ENCODE measurements around the gene IFT80. TPM values are rescaled to one million over a fixed set of nuclear protein-coding genes. Genes with fewer than 3 reads are reported as not detected.
A peak's percentile ranks its signal among the peaks of the same experiment; 100 is the strongest.

The IFT80 gene
- 10 to 100 TPM; 17.3 to 20.0 TPM for total RNA-seq

DNA sequence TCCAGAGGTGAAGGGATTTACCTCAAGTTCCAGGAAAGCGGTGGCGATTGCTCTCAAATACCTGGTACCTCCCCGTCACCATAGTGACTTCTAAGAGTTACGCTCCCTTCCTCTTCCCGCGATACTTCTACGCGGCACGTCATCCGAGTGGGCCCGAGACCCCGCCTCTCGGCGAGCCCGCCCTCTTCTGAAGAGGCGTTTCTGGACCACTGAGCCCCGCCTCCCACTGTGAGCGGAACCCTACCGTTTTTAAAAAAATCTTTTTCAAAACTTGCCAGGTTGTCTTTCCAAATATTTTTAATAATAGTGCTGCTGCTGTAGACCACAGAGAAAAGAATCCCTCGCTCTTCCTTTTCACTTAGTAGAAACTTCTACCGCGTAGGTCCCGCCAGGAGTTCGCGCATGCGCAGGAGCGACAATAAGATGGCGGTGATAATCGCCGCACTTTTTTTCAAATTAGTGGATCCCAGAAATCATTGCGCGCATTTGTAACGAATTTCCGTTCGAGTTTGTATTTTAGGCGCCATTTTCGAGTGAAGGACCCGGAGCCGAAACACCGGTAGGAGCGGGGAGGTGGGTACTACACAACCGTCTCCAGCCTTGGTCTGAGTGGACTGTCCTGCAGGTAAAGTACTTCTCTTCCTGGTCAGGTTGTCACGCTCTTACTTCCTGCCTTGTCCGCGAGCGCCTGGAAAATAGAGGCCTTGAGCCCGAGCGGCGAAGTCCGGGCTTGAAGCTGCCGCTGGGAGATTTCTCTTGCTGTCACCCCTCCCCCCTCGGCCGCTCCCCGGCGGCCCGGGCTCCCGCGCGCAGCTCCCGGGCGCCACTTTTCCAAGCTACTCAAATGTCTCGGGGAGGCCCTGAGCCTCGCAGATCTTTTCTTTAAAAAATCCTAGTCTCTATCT lies at the start of gene IFT80, which contains the start of gene SMC4:
IFT80 (minus strand) TSS at position 101 of the 905 bp plus-strand sequence. CDS start 14,625 bp downstream, outside the sequence.
SMC4 (plus strand) TSS at position 526 of the 905 bp plus-strand sequence. CDS start 1,177 bp downstream, outside the sequence.
- Mint-ChIP-seq H3K4me3 (peak within 1 kb of the TSS; percentile 95), H3K9me3 (no peaks in the 10 kb centered on the region), H3K27ac (peak within 1 kb of the TSS; percentile 100), H3K27me3 (no peaks in the 10 kb centered on the region), H3K4me1 (peaks cover 35% of the 10 kb centered on the region), H3K36me3 (ENCODE audit: low read depth) (peaks cover 57% of the 10 kb centered on the region)
- ATAC-seq (replicated peaks): peak; percentile 97

GRCh38 chr3:160447544-160447943 lies 48.5 kb upstream of the IFT80 start:
- peaks cover 64% of the 10 kb centered on the region for H3K36me3 Mint-ChIP-seq (ENCODE audit: low read depth)
- no peaks in the 10 kb centered on the region for H3K9me3 Mint-ChIP-seq
- H3K27ac Mint-ChIP-seq: no peak overlapping the region
- H3K4me3 Mint-ChIP-seq: peak overlapping the region; percentile 95
- no peaks in the 10 kb centered on the region for H3K27me3 Mint-ChIP-seq
- ATAC-seq (replicated peaks): no peak
- peaks cover 11% of the 10 kb centered on the region for H3K4me1 Mint-ChIP-seq

DNA sequence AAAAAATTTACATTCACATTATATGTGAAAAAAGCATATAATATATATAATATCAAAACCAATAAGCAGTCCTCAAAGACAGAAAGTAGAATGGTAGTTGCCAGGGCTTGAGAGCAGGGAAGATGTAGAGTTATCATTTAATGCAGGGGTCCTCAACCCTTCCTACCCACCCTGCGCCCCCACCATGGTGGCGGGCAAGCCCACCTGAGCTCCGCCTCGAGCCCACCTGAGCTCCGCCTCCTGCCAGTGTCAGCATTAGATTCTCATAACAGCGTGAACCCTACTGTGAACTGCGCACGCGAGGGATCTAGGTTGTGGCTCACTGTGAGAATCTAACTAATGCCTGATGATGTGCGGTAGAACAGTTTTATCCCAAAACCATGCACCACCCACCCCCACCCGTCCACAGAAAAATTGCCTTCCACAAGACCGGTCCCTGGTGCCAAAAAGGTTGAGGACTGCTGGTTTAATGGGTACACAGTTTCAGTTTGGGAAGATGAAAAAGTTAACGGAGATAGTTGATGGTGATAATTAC lies 47.6 kb upstream of the IFT80 start:
- no peak overlapping the region for H3K27ac Mint-ChIP-seq
- peaks cover 17% of the 10 kb centered on the region for H3K4me1 Mint-ChIP-seq
- H3K4me3 Mint-ChIP-seq: peak overlapping the region; percentile 95
- H3K9me3 Mint-ChIP-seq: no peaks in the 10 kb centered on the region
- ATAC-seq (replicated peaks): no peak
- H3K27me3 Mint-ChIP-seq: no peaks in the 10 kb centered on the region
- H3K36me3 Mint-ChIP-seq (ENCODE audit: low read depth): peaks cover 73% of the 10 kb centered on the region

DNA sequence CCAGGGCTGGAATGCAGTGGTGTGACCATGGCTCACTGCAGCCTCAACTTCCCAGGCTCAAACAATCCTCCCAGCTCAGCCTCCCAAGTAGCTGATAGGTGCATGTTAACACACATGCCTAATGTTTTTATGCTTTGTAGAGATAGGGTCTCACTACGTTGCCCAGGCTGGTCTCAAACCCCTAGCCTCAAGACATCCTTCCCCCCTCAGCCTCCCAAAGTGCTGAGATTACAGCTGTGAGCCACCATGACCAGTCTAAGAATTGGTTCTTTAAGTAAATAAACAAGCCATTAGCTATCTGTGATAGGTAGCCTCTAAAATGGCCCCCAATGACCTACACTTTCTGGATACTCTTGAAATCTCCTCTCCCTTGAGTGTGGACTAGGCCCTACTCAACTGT lies 46.8 kb upstream of the IFT80 start:
- no peak overlapping the region for H3K27ac Mint-ChIP-seq
- no peak for ATAC-seq (replicated peaks)
- no peaks in the 10 kb centered on the region for H3K27me3 Mint-ChIP-seq
- H3K4me3 Mint-ChIP-seq: peak overlapping the region; percentile 33
- H3K4me1 Mint-ChIP-seq: peaks cover 17% of the 10 kb centered on the region
- H3K36me3 Mint-ChIP-seq (ENCODE audit: low read depth): peaks cover 81% of the 10 kb centered on the region
- H3K9me3 Mint-ChIP-seq: no peaks in the 10 kb centered on the region

GRCh38 chr3:160444411-160444810 lies 45.4 kb upstream of the IFT80 start:
- H3K4me1 Mint-ChIP-seq: peaks cover 22% of the 10 kb centered on the region
- no peaks in the 10 kb centered on the region for H3K9me3 Mint-ChIP-seq
- peaks cover 91% of the 10 kb centered on the region for H3K36me3 Mint-ChIP-seq (ENCODE audit: low read depth)
- peak overlapping the region; percentile 15 for H3K4me3 Mint-ChIP-seq
- no peaks in the 10 kb centered on the region for H3K27me3 Mint-ChIP-seq
- no peak for ATAC-seq (replicated peaks)
- H3K27ac Mint-ChIP-seq: peak overlapping the region; percentile 49

DNA sequence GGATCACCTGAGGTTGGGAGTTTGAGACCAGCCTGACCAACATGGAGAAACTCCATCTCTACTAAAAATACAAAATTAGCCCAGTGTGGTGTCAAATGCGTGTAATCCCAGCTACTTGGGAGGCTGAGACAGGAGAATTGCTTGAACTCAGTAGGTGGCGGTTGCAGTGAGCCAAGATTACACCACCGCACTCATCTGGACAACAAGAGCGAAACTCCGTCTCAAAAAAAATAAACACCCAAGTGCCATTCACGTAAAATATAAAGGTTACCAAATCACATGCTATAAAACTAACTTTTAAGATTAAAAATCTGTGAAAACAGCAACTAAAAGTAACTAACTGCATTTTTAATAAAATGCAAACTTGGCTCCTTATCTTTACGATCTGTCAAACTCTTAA lies 41.7 kb upstream of the IFT80 start:
- Mint-ChIP-seq H3K27me3 (no peaks in the 10 kb centered on the region), H3K4me3 (no peak overlapping the region), H3K4me1 (peaks cover 36% of the 10 kb centered on the region), H3K27ac (no peak overlapping the region), H3K9me3 (no peaks in the 10 kb centered on the region), H3K36me3 (ENCODE audit: low read depth) (peaks cover 94% of the 10 kb centered on the region)
- no peak for ATAC-seq (replicated peaks)

DNA sequence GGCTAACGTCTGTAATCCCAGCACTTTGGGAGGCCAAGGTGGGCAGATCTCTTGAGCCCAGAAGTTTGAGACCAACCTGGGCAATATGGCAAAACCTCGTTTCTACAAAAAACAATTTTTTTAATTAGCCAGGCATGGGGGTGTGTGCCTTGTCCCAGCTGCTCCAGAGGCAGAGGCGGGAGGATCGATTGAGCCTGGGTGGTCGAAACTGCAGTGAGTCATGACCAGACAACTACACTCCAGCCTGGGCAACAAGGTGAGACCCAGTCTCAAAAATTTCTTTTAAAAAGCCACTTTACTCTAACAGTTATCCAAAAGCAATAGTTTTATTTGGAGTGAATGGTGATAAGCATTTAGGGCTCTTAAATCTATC lies 38.0 kb upstream of the IFT80 start:
- Mint-ChIP-seq H3K9me3 (no peaks in the 10 kb centered on the region), H3K4me3 (peak overlapping the region; percentile 13), H3K36me3 (ENCODE audit: low read depth) (peaks cover 100% of the 10 kb centered on the region), H3K27me3 (no peaks in the 10 kb centered on the region), H3K4me1 (peaks cover 28% of the 10 kb centered on the region), H3K27ac (no peak overlapping the region)
- peak; percentile 65 for ATAC-seq (replicated peaks)

DNA sequence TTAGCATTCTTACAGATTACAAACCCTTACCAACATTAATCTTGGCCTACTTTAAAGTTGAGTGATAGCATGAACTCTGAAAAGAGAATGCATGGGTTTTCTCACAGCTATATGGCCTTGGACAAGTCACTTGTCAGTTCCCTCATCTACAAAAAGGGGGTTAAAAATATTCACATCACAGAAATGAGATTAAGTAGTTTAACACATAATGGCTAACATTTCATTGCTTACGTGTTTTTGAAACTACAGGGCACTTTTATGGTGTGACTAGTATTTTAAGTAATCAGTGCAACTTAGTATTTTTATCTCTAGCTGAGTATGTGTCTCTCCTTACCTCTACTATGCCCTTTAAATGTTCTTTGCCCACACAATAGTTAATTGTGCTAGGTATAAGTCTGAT lies 36.7 kb upstream of the IFT80 start:
- no peak overlapping the region for H3K27ac Mint-ChIP-seq

GRCh38 chr3:160435095-160435494 lies 36.1 kb upstream of the IFT80 start:
- H3K4me3 Mint-ChIP-seq: no peak overlapping the region
- H3K27ac Mint-ChIP-seq: no peak overlapping the region
- peaks cover 100% of the 10 kb centered on the region for H3K36me3 Mint-ChIP-seq (ENCODE audit: low read depth)
- H3K27me3 Mint-ChIP-seq: no peaks in the 10 kb centered on the region
- no peak for ATAC-seq (replicated peaks)
- no peaks in the 10 kb centered on the region for H3K9me3 Mint-ChIP-seq
- peaks cover 18% of the 10 kb centered on the region for H3K4me1 Mint-ChIP-seq

More for the DNA sequence above, 36.7 kb upstream of the IFT80 start:
- Mint-ChIP-seq H3K4me3 (no peak overlapping the region), H3K27me3 (no peaks in the 10 kb centered on the region), H3K4me1 (peaks cover 24% of the 10 kb centered on the region), H3K36me3 (ENCODE audit: low read depth) (peaks cover 100% of the 10 kb centered on the region), H3K9me3 (no peaks in the 10 kb centered on the region)
- no peak for ATAC-seq (replicated peaks)

DNA sequence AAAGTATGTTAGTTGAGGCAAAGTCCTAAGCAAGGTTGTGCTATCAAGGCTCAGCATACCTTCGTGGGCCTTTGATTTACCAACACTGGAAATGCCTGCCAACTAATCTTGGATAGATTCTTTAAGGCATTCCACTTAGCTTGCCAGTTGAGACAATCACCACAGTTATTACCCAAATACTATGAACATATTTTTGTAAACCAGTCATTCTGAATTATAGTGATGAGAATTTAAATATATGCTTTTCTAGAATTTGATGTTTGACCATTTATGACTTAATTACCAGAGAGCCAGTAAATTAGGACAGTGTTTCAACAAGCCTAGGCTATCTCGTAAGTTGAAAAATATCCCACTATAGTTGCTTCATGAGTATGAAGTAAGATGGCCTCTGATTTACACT lies 35.0 kb upstream of the IFT80 start:
- Mint-ChIP-seq H3K27ac (no peak overlapping the region), H3K36me3 (ENCODE audit: low read depth) (peaks cover 100% of the 10 kb centered on the region), H3K9me3 (no peaks in the 10 kb centered on the region), H3K27me3 (no peaks in the 10 kb centered on the region), H3K4me1 (peaks cover 13% of the 10 kb centered on the region), H3K4me3 (no peak overlapping the region)
- no peak for ATAC-seq (replicated peaks)

DNA sequence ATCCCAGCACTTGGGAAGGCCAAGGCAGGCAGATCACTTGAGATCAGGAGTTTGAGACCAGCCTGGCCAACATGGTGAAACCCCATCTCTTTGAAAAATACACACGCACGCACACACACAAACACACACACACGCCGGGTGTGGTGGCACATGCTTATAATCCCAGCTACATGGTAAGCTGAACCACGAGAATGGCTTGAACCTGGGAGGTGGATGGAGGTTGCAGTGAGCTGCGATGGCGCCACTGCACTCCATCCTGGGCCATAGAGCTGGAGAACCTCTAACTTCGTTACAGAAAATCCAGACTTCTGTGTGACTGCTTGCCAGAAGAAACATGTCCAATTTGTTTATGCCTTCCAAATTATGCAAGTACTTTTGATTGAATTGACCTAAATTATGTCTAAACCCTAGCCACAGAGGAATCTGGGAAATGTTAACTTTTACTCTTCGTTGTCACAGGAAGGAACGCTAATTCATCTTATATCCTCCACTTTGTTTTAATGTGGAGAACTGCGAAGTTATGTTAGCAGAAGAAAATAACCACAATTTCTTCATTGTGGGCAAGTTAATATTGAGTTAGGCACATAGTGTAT lies 28.9 kb upstream of the IFT80 start:
- Mint-ChIP-seq H3K4me3 (no peak overlapping the region), H3K27me3 (no peaks in the 10 kb centered on the region), H3K36me3 (ENCODE audit: low read depth) (peaks cover 100% of the 10 kb centered on the region), H3K4me1 (no peaks in the 10 kb centered on the region), H3K27ac (no peak overlapping the region), H3K9me3 (no peaks in the 10 kb centered on the region)
- ATAC-seq (replicated peaks): no peak

- Mint-ChIP-seq H3K27me3 (no peaks in the 10 kb centered on the region), H3K4me3 (no peak overlapping the region), H3K36me3 (ENCODE audit: low read depth) (peaks cover 100% of the 10 kb centered on the region), H3K4me1 (peaks cover 10% of the 10 kb centered on the region), H3K9me3 (no peaks in the 10 kb centered on the region), H3K27ac (no peak overlapping the region)
- ATAC-seq (replicated peaks): no peak
These were observed 18.3 kb upstream of the IFT80 start for GRCh38 chr3:160417311-160417710.

DNA sequence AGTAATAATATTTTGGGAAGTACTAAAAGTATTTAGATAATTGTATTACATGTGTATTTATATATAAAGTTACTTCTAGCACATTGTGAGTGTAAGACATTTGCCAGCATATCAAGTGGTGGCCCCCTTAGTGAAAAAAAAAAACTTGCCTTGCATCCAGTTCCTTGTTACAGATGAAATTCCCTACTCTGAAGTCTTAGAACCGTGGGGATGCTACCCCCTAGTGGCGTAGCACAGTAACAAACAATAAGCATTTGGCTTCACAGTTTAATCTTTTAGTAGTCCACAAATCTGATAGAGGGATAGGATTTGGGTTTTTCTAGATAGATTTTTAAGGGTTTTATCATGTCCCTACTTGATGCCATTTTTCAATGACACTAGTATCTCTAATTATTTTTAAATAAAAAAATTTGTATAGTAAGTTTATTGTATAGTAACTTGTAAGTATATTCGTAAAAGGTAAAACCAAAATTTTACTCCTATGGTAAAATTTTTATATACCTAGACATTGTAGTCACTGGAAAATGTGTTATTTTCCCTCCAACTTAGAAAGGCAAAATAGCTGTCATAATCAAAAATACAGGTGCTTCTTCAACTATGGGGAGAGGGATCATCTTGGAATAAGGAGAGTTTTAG lies 14.7 kb upstream of the IFT80 start:
- no peaks in the 10 kb centered on the region for H3K27me3 Mint-ChIP-seq
- H3K36me3 Mint-ChIP-seq (ENCODE audit: low read depth): peaks cover 81% of the 10 kb centered on the region
- ATAC-seq (replicated peaks): peak; percentile 70
- peaks cover 10% of the 10 kb centered on the region for H3K4me1 Mint-ChIP-seq
- H3K9me3 Mint-ChIP-seq: no peaks in the 10 kb centered on the region
- no peak overlapping the region for H3K4me3 Mint-ChIP-seq
- no peak overlapping the region for H3K27ac Mint-ChIP-seq

- ATAC-seq (replicated peaks): no peak
- no peaks in the 10 kb centered on the region for H3K9me3 Mint-ChIP-seq
- no peaks in the 10 kb centered on the region for H3K27me3 Mint-ChIP-seq
- peaks cover 81% of the 10 kb centered on the region for H3K36me3 Mint-ChIP-seq (ENCODE audit: low read depth)
- H3K27ac Mint-ChIP-seq: no peak overlapping the region
- peaks cover 6% of the 10 kb centered on the region for H3K4me1 Mint-ChIP-seq
- H3K4me3 Mint-ChIP-seq: no peak overlapping the region
These were observed 13.5 kb upstream of the IFT80 start for GRCh38 chr3:160412477-160412876.
